HG03039 (cell line): ENCODE data around the gene PLPPR3.
"Not testable (repeated sequence)": the region's sequence is repeated elsewhere in the genome, so short reads cannot be mapped to it uniquely, and the experiment has no call there.

ENCODE experiments used
- ATAC-seq: cut with Tn5 transposase; IDR thresholded peaks from one replicate; pipeline ENCODE4 v1.9.1; 2021; ENCODE audit warnings: mild to moderate bottlenecking, moderate library complexity; ENCODE audit not compliant: unreplicated experiment

PLPPR3 gene

GRCh38 chr19:829129-829758 is 7.5 kb upstream of the PLPPR3 start:
- ATAC-seq: no peak

DNA sequence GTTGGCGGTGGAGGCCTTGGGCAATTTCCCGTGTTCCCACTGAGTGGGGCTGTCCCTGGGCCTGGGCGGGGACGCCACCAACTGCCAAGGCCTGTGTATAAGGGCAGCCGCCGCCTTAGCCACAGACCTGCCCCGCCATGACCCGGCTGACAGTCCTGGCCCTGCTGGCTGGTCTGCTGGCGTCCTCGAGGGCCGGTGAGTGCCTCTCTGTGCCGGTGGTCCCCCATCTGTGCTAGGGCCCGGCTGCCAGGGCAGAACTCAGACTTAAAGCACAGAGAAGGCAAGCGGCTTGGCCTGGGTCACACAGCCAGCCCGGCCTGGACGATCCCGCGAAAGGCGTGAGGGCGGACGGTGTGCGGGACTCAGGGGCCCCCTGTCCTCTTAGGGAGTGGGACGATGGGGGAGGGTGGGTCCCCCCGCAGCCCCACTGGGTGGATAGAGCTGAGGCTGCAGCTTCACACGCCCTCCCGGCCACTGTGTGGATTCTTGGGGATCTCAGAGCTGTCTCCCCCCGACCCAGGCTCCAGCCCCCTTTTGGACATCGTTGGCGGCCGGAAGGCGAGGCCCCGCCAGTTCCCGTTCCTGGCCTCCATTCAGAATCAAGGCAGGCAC is 6.1 kb upstream of the PLPPR3 start, which contains the start of gene AZU1:
AZU1 (plus strand) TSS at position 128 of the 612 bp plus-strand sequence; CDS start at position 138, 10 bp downstream.
- ATAC-seq: no peak

- ATAC-seq: no peak
Measured at GRCh38 chr19:827314-827709, 5.6 kb upstream of the PLPPR3 start.

GRCh38 chr19:825897-826644 is 4.3 kb upstream of the PLPPR3 start:
- ATAC-seq: no peak

DNA sequence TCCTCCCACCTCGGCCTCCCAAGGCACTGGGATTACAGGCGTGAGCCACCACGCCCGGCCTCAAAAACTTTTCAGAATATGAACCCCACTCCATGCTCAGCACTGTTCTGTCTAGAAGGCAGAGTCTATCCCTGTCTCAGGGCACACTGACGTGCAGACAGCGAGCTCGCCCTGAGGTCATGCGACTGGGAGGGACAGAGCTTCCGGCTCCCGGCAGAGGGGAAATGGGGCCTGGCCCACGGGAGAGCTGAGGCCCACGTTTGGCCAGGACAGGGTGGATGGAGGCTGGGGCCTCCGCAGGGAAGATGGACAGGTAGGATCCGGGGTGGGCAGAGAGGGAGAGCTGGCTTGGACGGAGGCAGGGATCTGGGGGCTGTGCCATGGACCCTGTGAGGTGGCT is 3.1 kb upstream of the PLPPR3 start:
- no peak for ATAC-seq

DNA sequence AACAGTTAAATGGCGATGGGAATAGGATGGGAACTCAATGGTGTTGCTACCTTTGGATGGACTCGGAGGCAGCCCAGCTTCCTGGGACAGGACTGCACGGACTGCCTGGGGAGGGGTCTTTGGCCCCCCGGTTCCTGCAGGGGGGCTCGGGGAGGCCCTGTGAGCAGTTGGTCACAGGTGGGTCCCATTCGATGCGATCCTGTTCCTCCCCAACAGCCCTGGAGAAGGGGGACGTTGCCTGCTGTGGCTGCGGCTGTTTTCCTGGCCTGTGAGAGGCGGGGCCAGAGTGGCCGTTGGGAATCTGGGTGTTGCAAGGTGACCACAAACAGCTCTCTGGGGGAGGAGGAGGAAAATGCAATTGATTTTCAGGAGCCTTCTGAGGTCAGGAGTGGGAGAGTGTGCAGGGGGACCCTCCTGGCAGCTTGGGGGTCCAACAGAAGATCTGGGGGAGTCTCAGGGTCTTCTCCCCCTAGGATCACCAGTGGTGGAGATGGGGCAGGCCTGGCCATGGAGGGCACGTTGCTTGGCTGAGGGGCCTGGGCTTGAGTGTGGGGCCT is 1.9 kb upstream of the PLPPR3 start:
- no peak for ATAC-seq

- ATAC-seq: no peak
Measured at GRCh38 chr19:821231-821824, 427 bp downstream of the PLPPR3 start.

- ATAC-seq: not testable (repeated sequence)
Measured at GRCh38 chr19:820212-820611, 1.5 kb downstream of the PLPPR3 start.

DNA sequence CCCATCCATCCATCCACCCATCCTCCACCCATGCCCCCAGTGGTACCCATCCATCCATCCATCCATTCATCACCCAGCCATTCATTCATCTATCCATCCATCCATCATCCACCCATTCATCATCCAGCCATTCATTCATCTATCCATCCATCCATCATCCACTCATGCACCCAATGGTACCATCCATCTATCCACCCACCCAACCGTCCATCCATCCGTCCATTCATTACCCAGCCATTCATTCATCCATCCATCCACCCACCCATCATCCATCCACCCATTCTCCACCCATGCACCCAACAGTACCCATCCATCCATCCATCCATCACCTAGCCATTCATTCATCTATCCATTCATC is 5.3 kb downstream of the PLPPR3 start:
- ATAC-seq: no peak

GRCh38 chr19:815775-816499 is 5.8 kb downstream of the PLPPR3 start:
- no peak for ATAC-seq

DNA sequence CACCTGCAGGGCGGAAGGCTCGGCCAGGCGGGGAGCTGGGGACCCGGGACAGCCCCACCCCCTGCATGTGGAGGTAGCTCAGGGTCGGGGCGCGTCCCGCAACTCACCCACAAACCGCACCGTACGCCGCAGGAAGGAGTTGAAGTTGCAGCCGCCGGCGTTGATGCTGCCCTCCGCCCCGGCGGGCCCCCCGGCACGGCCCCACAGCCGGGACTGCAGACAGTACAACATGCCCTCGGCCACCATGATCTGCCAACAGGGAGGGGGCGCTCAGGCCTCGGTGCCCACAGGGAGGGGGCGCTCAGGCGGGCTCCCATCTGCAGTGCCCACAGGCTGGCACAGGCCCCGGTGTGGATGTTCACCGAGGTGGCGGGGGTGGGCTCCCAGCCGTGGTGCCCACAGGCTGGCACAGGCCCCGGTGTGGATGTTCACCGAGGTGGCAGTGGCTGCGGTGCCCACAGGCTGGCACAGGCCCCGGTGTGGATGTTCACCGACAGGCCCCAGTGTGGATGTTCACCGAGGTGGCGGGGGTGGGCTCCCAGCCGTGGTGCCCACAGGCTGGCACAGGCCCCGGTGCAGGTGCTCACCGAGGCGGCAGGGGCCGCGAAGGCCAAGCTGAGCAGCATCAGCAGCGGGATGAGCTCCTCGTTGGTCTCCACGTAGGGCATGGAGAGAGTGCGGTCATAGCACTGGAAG is 6.5 kb downstream of the PLPPR3 start:
- no peak for ATAC-seq

GRCh38 chr19:814152-815078 is 7.3 kb downstream of the PLPPR3 start:
- no peak for ATAC-seq

DNA sequence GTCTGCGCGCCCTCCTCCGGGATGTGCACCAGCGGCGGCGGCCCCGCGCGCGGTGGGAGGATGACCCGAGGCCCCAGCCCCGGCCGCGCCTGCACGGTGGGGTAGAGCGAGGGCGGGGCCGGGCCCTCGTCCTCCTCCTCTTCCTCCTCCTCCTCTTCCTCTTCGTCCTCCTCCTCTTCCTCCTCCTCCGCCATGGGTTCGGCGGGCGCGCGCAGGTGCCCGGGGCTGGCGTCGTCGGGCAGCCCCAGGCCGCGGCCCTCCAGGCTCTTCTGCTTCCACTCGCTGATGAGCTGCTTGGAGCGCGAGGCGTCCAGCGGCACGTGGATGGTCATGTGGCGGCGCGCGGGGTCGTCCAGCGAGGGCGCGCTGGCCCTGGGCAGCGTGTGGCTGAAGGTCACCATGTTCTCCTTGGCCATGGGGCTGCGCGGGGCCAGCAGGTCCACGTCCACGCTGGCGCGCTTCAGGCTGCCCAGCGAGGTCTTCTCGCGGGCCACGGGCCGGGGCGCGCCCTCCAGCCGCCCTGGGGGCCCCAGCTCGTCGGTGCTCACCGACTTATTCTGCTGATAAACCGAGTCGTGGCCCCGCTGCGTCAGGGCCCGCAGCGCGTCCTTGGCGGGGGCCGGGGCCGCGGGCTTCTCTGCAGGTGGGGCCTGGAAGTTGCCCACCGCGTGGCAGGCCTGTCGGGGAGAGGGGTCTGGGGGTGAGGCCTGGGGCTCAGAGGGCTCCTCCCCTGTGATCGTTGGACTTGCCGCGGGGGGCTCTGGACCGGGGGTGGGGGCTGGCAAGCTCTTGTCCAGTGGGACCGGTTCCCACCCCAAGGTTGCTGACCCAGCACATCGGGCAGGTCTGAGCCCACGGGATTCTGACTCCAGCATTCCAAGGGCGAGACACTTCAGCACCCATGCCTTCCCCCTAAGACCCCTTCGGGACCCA is 8.3 kb downstream of the PLPPR3 start:
- ATAC-seq: no peak

DNA sequence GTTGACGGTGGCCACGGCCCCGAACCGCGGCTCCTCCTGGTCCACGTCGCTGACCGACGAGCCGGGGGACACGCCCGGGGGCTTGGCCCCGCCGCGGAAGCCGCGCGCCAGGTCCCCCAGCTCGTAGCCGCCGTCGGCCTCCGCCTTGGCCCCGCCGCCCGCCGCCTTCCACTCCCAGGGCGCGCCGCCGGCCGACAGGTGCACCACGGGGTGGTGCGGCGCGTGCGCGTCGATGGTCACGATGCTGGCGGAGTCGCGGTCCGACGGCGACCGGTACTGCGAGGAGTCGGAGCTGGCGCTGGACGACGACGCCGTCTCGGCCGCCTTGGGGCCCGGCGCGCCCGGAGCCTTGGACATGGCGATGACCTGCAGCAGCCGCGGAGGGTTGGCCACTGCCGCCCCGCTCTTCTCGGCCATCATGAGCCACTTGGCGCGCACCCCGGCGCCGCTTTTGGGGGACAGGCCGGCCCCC is 9.0 kb downstream of the PLPPR3 start:
- ATAC-seq: no peak

DNA sequence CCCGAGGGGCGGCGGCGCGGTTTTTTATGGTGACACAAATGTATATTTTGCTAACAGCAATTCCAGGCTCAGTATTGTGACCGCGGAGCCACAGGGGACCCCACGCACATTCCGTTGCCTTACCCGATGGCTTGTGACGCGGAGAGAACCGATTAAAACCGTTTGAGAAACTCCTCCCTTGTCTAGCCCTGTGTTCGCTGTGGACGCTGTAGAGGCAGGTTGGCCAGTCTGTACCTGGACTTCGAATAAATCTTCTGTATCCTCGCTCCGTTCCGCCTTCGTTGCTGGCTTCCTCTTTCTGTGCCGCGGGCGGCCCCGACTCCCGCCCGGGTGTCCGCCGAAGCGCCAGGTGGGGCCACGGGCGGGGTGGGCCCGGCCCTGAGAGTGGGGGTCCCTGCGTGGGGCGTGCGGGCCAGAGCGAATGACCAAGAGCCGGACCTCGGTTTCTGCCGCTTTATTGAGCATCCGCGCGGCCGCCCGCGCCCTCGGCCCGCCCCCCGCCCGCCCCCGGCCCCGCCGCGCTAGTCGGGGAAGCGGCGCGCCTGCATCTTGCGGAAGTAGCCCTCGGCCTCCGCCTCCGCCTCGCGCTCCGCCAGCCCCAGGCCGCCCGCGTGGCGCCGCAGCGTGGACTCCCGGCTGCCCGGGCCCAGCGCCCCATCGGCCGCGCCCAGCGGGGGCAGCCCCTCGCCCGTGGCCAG is 9.6 kb downstream of the PLPPR3 start:
- no peak for ATAC-seq

- no peak for ATAC-seq
Measured at GRCh38 chr19:811506-812048, 10.2 kb downstream of the PLPPR3 start.

- ATAC-seq: no peak
Measured at GRCh38 chr19:810883-811489, 10.8 kb downstream of the PLPPR3 start.
